ENCODE data around the gene NQO2. TPM values are rescaled to one million over a fixed set of nuclear protein-coding genes. Genes with fewer than 3 reads are reported as not detected.

The NQO2 gene
- total and polyA plus RNA-seq, 12 donors = 29.5 to 107 (median 52.4) TPM

DNA sequence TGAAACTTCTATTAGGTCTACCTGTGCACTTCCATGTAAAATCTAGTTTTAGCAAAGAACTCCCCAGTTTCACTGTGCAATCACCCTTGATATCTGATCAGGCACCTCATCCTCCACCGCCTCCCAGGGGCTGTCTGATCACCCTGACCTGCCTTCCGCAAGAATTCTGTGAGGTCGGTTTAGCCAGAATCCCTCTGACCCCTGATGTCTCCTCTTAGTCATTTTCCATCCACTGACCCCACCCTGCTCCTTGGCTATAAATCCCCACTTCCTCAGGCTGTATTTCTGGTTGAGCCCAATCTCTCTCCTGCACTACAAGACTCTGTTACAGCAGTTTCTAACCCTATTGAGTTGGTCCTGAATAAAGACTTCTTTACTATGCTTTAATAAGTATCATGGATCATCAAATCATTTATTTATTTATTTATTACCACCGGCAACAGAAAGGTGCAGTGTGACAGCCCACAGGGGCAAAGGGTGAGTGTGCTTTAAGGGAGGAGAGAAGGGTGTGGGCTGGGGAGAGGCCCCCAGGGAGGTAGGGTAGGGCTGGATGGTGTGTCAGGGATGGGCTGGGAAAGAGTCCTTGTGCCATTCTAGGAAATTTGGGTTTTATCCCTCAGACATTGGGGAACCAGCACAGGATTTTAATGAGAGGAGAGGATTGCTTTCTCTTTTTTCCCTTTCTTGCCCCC lies 17.1 kb upstream of the NQO2 start:
- DNase-seq (no peak), ATAC-seq (peak in 2 of 8 donors; percentile 8 to 22)
- TF ChIP-seq, protein P1, sequence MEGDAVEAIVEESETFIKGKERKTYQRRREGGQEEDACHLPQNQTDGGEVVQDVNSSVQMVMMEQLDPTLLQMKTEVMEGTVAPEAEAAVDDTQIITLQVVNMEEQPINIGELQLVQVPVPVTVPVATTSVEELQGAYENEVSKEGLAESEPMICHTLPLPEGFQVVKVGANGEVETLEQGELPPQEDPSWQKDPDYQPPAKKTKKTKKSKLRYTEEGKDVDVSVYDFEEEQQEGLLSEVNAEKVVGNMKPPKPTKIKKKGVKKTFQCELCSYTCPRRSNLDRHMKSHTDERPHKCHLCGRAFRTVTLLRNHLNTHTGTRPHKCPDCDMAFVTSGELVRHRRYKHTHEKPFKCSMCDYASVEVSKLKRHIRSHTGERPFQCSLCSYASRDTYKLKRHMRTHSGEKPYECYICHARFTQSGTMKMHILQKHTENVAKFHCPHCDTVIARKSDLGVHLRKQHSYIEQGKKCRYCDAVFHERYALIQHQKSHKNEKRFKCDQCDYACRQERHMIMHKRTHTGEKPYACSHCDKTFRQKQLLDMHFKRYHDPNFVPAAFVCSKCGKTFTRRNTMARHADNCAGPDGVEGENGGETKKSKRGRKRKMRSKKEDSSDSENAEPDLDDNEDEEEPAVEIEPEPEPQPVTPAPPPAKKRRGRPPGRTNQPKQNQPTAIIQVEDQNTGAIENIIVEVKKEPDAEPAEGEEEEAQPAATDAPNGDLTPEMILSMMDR (IDR thresholded peaks at IDR 0.05) = no peak
- 80 to 81% methylated on average over 4 of the region's 4 CpGs for WGBS, 2 donors
- Histone ChIP-seq H3K27ac (peak overlapping the region in 9 of 10 donors; percentile 41 to 85 (median 61)), H3K9me3 (no peaks in the 10 kb centered on the region), H3K27me3 (no peaks in the 10 kb centered on the region), H3K4me3 (no peak overlapping the region), H3K36me3 (no peaks in the 10 kb centered on the region), H3K4me1 (peaks cover 6 to 52% (median 34%) of the 10 kb centered on the region in 9 donors)
- intact Hi-C loops (cut with DNase I) = loop anchor here in 3 of 10 donors (10.0 kb wide), 2 partner anchors 48 to 138 kb away; partner anchors contain the start of gene SERPINB1 (in 1 of the 3)

DNA sequence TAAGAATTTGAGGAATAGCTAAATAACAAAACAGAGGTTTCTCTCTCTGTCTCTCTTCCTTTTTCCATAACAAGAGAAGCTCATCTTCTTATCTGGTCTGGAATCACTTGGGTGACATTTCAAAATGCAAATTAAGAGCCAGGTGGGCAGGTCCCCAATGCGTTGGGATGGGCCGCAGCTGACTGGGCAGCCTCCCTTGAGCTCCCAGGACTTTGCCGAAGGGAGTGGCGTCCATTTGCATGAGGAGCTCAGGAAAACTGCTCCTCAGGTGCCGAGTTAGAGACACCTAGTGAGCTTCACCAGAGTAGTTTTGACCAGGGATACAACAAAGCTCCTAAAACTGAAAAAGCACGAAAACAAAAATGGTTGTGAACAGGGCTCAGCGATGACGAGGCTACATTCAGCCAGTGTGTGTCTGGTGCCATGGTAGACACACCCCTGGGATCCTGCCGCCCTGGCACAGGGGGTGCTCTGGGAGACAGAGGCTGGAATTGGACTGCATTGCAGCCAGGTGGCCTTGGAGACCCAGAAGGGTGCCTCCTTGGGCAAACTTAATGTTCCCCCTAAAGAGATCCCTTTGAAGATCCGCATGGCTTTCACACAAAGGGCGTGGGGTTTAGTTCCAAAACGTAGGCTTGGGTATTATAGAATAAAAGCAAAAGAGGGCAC lies 14.8 kb upstream of the NQO2 start:
- DNase-seq (no peak), ATAC-seq (no peak)
- intact Hi-C loops (cut with DNase I) = loop anchor here in 8 of 10 donors (5.0 to 10.0 kb wide), 5 partner anchors 33 to 218 kb away; partner anchors contain the start of genes SERPINB1 (in 1 of the 8) and WRNIP1 (in 1 of the 8)
- H3K4me1 ChIP-seq = peaks cover 6 to 53% (median 42%) of the 10 kb centered on the region in 9 donors
- H3K36me3 ChIP-seq = no peaks in the 10 kb centered on the region
- H3K27me3 ChIP-seq = no peaks in the 10 kb centered on the region
- no peak overlapping the region for H3K4me3 ChIP-seq
- 92 to 93% methylated on average over 12 of the region's 12 CpGs for WGBS, 2 donors
- H3K9me3 ChIP-seq = no peaks in the 10 kb centered on the region
- TF ChIP-seq, protein P1 (IDR thresholded peaks at IDR 0.05) = no peak
- H3K27ac ChIP-seq = no peak overlapping the region

DNA sequence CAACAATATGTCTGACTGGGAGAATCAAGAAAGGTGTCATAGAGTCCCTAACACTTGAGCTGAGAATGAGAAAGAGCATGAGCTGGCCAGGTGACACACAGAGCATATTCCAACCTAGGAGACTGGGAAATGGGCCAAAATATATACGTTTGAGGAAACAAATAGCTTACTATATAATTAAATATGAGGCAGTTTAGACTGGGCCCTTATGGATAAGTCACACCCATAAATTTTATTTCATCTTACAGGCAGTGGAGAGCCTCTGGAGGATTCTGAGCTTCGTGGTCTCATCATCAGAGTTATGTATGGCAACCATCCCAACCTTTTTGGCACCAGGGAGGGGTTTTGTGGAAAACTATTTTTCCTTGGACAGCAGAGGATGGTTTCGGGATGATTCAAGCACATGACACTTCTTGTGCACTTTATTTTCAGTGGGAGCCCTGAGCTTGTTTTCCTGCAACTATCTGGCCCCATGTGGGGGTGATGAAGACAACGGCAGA lies 12.9 kb upstream of the NQO2 start:
- ATAC-seq (no peak), DNase-seq (no peak)
- no peak overlapping the region for H3K4me3 ChIP-seq
- H3K4me1 ChIP-seq = peaks cover 6 to 46% (median 29%) of the 10 kb centered on the region in 9 donors
- 38 to 47% methylated on average over 4 of the region's 4 CpGs for WGBS, 2 donors
- TF ChIP-seq, protein P1 (IDR thresholded peaks at IDR 0.05) = no peak
- no peaks in the 10 kb centered on the region for H3K9me3 ChIP-seq
- H3K27ac ChIP-seq = peak overlapping the region in 4 of 10 donors; percentile 93 to 99 (median 97)
- no peaks in the 10 kb centered on the region for H3K36me3 ChIP-seq
- H3K27me3 ChIP-seq = no peaks in the 10 kb centered on the region
- intact Hi-C loops (cut with DNase I) = loop anchor here in 8 of 10 donors (5.0 to 10.0 kb wide), 5 partner anchors 34 to 219 kb away; partner anchors contain the start of genes SERPINB1 (in 1 of the 8) and WRNIP1 (in 1 of the 8)

DNA sequence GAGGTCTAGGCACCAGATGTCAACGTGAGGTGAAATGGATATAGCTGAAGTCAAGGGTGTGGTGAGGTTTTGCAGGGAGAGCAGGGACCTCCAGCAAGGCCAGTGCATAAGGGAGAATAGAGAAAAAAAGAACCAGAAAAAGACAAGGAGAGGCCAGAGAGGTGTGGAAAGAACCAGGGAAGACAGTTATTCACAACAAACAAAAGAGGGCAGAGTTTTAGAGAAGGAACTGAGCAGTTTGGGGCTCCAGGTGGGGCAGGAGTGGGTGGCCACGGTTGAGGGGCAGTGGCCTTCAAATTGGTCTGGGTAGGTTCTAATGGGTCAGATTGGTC lies 11.6 kb upstream of the NQO2 start:
- no peaks in the 10 kb centered on the region for H3K36me3 ChIP-seq
- TF ChIP-seq, protein P1 (IDR thresholded peaks at IDR 0.05) = no peak
- H3K4me3 ChIP-seq = peak overlapping the region; percentile 59 to 97 (median 75)
- H3K27me3 ChIP-seq = no peaks in the 10 kb centered on the region
- intact Hi-C loops (cut with DNase I) = loop anchor here (2.0 to 10.0 kb wide), 11 partner anchors 17 to 221 kb away; partner anchors contain the start of genes SERPINB6 (in 2 of the 10), SERPINB1 (in 1 of the 10) and WRNIP1 (in 1 of the 10)
- H3K27ac ChIP-seq = peak overlapping the region; percentile 77 to 99 (median 98)
- DNase-seq (no peak), ATAC-seq (no peak)
- peaks cover 0 to 34% (median 20%) of the 10 kb centered on the region in 9 donors for H3K4me1 ChIP-seq
- WGBS, 2 donors = 27 to 30% methylated on average over 2 of the region's 2 CpGs
- H3K9me3 ChIP-seq = no peaks in the 10 kb centered on the region
